Left lung (tissue), 10 donors: ENCODE results near the gene NOC4L. TPM values are rescaled to one million over a fixed set of nuclear protein-coding genes. Genes with fewer than 3 reads are reported as not detected.

Source experiments
- ATAC-seq: fragments of 200-7000 bp; cut with Tn5 transposase; one replicate; pipeline ENCODE4 v1.9.1; 2020; ENCODE audit warnings: moderate library complexity
- DNase-seq, 4 donors: peaks; one replicate each; pipeline ENCODE4 v3.0.0-alpha.2; 2013 to 2020
- H3K27ac ChIP-seq, 2 donors: fragments of 200-600 bp; sonication (generic) in 1 of 2; one replicate each; pipeline versions ENCODE4 v1.5.0 to v1.8.0; 2020 to 2021
- H3K27me3 ChIP-seq, 2 donors: fragments of 200-600 bp; sonication (generic) in 1 of 2; one replicate each; pipeline versions ENCODE4 v1.5.0 to v1.8.0; 2020 to 2021
- H3K36me3 ChIP-seq, 2 donors: fragments of 200-600 bp; sonication (generic) in 1 of 2; one replicate each; pipeline versions ENCODE4 v1.5.0 to v1.8.0; 2020 to 2021
- H3K4me1 ChIP-seq, 2 donors: fragments of 200-600 bp; one replicate each; pipeline ENCODE4 v1.8.0; 2021
- H3K4me3 ChIP-seq, 2 donors: fragments of 200-600 bp; sonication (generic) in 1 of 2; one replicate each; pipeline versions ENCODE4 v1.5.0 to v1.8.0; 2020 to 2021; ENCODE audit warnings: mild to moderate bottlenecking in 1 of 2
- H3K9me3 ChIP-seq, 2 donors: fragments of 200-600 bp; sonication (generic) in 1 of 2; one replicate each; pipeline versions ENCODE4 v1.5.0 to v1.8.0; 2020 to 2021
- CTCF ChIP-seq, 2 donors: fragments of 200-600 bp; sonication (generic) in 1 of 2; IDR thresholded peaks; one replicate each; pipeline versions ENCODE4 v1.5.0 to v1.8.0; 2021; ENCODE audit warnings: antibody characterized with exemption in 2 of 2
- intact Hi-C, 2 donors: fragments of 100-400 bp; cut with DNase I; formaldehyde crosslinking; loops; one replicate each; pipeline versions ENCODE4 v1.11.2 to v1.14.2; 2022
- polyA plus RNA-seq, 6 donors: library from polyadenylated mRNA; unstranded; fragments of 120-200 nt; gene quantifications; one replicate each; pipeline ENCODE4 v1.2.1, GENCODE V29; 2013; ENCODE audit not compliant: insufficient read length in 6 of 6
- total RNA-seq, 2 donors: library from RNA; stranded (reverse); fragmentation: NEBNext Ultra II Directional; extraction: Animal tissue kit (Norgen Biotek cat#: 25700); gene quantifications; one replicate each; pipeline ENCODE4 v1.2.1, GENCODE V29; 2021
- donor health status: DM: no; HTN: yes; CAD: no.
- donor health status: DM: no; HTN: no; CAD: no.

NOC4L gene
- total and polyA plus RNA-seq, 8 donors, result 10.6 to 19.6 (median 12.5) TPM

- Histone ChIP-seq H3K27me3 (no peaks in the 10 kb centered on the region), H3K4me3 (no peak overlapping the region), H3K4me1 (no peaks in the 10 kb centered on the region), H3K9me3 (no peaks in the 10 kb centered on the region), H3K36me3 (peaks cover 3 to 89% of the 10 kb centered on the region in 2 donors), H3K27ac (no peak overlapping the region)
- ATAC-seq (no peak), DNase-seq (no peak)
- TF ChIP-seq CTCF (IDR thresholded peaks at IDR 0.05), result no peak
- intact Hi-C loops, result no loop called here
Observed at GRCh38 chr12:132114667-132115066, 29.6 kb upstream of the NOC4L start.

- H3K36me3 ChIP-seq, result peaks cover 3 to 87% of the 10 kb centered on the region in 2 donors
- H3K27me3 ChIP-seq, result no peaks in the 10 kb centered on the region
- no peak overlapping the region for H3K4me3 ChIP-seq
- ATAC-seq, result no peak
- TF ChIP-seq CTCF (IDR thresholded peaks at IDR 0.05), result no peak
- H3K27ac ChIP-seq, result no peak overlapping the region
- no peaks in the 10 kb centered on the region for H3K4me1 ChIP-seq
- peak in 1 of 4 donors; percentile 9 for DNase-seq
- H3K9me3 ChIP-seq, result no peaks in the 10 kb centered on the region
- intact Hi-C loops, result no loop called here
Observed at GRCh38 chr12:132115500-132115899, 28.8 kb upstream of the NOC4L start.

- Histone ChIP-seq H3K27me3 (no peaks in the 10 kb centered on the region), H3K4me1 (no peaks in the 10 kb centered on the region), H3K9me3 (no peaks in the 10 kb centered on the region), H3K27ac (no peak overlapping the region), H3K36me3 (peaks cover 3 to 86% of the 10 kb centered on the region in 2 donors), H3K4me3 (no peak overlapping the region)
- TF ChIP-seq CTCF (IDR thresholded peaks at IDR 0.05), result no peak
- DNase-seq (peak in 2 of 4 donors; percentile 22 to 77), ATAC-seq (no peak)
- intact Hi-C loops, result no loop called here
Observed at GRCh38 chr12:132116709-132117557, 27.3 kb upstream of the NOC4L start.

GRCh38 chr12:132117558-132117875 lies 26.7 kb upstream of the NOC4L start:
- Histone ChIP-seq H3K27me3 (no peaks in the 10 kb centered on the region), H3K4me1 (no peaks in the 10 kb centered on the region), H3K4me3 (no peak overlapping the region), H3K27ac (no peak overlapping the region), H3K36me3 (peaks cover 3 to 88% of the 10 kb centered on the region in 2 donors), H3K9me3 (no peaks in the 10 kb centered on the region)
- intact Hi-C loops, result no loop called here
- no peak for ATAC-seq
- TF ChIP-seq CTCF (IDR thresholded peaks at IDR 0.05), result no peak
- peak in 1 of 4 donors; percentile 4 for DNase-seq

- no peaks in the 10 kb centered on the region for H3K27me3 ChIP-seq
- H3K36me3 ChIP-seq, result peaks cover 3 to 91% of the 10 kb centered on the region in 2 donors
- no peak for DNase-seq
Observed at GRCh38 chr12:132118876-132119275, 25.4 kb upstream of the NOC4L start.

More at GRCh38 chr12:132118876-132119275, 25.4 kb upstream of the NOC4L start:
- intact Hi-C loops, result no loop called here
- no peaks in the 10 kb centered on the region for H3K9me3 ChIP-seq
- H3K4me1 ChIP-seq, result no peaks in the 10 kb centered on the region
- H3K4me3 ChIP-seq, result no peak overlapping the region
- TF ChIP-seq CTCF (IDR thresholded peaks at IDR 0.05), result no peak
- no peak for ATAC-seq
- H3K27ac ChIP-seq, result no peak overlapping the region
